HG03469 (cell line): ENCODE results near the gene VPS33B.
"Not testable (repeated sequence)": the region's sequence is repeated elsewhere in the genome, so short reads cannot be mapped to it uniquely, and the experiment has no call there.

ENCODE experiments used
- ATAC-seq: cut with Tn5 transposase; IDR thresholded peaks from one replicate; pipeline ENCODE4 v1.9.1; 2021; ENCODE audit warnings: mild to moderate bottlenecking, moderate library complexity, moderate number of reproducible peaks; ENCODE audit not compliant: unreplicated experiment

Gene VPS33B

DNA sequence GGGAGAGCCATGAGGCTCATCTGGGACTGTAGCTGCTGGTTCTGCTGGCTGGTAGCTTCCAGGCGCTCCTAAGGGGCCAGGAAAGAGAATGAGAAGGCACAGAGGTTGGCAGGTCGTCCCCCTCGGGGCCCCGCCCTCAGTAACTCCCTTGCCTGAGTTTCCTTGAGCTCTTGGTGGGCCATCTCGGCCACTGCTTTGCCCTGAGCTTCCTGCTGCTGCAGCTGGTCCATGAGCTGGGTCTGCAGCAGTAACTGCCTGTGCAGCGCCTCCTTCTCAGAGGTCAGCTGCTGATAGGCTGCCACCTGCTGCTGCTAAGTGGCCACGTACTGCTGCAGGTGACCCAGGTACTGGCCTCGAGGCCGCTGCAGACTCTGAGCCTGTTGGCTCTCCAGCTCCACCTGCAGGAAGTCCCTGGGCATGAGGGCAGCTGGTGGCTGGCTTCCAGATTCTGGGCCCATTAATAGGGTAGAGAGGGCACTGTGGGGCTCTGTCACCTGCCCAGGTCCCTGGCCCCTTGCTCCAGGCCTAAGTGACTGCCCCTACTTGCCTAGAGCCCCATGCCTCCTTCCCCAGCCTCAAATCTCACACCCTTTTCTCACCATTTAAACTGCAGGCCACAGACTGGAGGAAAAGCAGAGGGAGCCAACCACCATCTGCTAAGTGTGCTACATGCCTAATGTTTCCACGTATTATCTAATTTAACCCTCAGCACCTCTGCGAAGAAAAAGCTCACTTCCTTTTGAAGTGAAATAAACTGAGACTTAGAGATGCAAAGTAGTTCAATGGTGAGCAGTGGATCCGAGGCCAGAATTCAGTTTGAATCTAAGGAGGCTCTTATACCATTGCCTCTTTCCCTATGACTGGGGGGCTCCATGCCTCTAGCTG, 10.8 kb upstream of the VPS33B start:
- ATAC-seq, result no peak

DNA sequence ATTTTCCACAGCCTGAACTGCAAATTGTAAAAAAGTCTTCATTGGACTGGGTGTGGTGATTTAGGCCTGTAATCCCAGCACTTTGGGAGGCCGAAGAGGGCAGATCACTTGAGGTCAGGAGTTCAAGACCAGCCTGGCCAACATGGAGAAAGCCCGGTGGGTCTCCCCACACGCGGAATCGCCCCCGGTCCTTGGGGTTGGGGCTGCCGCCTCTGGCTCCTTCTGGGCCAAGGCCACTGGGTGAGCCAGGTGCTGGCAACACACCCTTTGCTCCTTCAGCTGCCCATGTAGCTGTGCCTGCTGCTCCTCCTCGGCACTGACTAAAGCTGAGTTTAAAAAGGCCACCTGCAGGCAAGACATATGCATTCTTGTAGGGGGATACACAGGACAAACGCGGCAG, 9.4 kb upstream of the VPS33B start:
- ATAC-seq, result no peak

DNA sequence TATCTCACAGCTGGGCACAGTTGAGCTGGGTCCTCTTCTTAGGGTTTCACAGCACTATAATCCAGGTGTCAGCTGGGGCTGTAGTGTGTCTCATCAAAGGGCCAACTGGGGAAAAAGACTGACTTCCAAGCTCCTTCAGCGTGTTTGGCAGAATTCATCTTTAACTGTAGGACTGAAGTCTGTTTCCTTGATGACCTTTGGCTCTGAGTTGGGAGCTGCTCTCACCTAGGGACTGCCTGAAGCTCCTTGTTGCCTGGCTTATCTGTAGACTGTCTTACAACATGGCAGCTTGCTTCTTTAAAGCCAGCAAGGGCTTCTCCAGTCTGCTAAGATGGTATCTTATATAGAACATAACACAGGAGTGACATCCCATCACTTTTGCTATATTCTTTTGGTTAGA, 5.3 kb upstream of the VPS33B start:
- no peak for ATAC-seq

DNA sequence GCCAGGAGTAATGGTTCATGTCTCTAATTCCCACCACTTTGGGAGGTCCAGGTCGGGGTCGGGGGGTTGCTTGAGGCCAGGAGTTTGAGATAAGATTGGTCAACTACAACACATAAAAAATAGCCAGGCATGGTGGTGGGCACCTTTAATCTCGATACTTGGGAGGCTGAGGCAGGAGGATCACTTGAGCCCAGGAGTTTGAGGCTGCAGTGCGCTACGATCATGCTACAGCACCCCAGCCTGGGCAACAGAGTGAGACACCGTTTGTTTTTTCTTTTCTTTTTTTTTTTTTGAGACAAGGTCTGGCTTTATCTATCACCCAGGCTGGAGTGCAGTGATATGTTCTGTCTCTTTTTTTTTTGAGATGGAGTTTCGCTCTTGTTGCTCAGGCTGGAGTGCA, 1.3 kb upstream of the VPS33B start:
- ATAC-seq, result no peak

DNA sequence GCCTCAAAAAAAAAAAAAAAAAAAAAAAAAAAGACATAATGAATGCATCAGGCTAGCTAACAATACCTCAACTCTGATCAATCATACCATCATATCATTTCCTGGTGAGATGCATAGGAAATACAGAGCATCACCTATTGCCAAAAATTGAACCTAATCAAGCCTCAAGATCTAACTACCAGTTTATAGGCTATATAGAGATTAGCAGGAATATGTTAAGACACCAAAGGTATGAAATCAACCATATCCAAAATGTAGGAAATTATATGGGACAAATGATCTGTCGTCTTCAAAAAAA, 387 bp upstream of the VPS33B start:
- ATAC-seq, result peak; percentile 5

DNA sequence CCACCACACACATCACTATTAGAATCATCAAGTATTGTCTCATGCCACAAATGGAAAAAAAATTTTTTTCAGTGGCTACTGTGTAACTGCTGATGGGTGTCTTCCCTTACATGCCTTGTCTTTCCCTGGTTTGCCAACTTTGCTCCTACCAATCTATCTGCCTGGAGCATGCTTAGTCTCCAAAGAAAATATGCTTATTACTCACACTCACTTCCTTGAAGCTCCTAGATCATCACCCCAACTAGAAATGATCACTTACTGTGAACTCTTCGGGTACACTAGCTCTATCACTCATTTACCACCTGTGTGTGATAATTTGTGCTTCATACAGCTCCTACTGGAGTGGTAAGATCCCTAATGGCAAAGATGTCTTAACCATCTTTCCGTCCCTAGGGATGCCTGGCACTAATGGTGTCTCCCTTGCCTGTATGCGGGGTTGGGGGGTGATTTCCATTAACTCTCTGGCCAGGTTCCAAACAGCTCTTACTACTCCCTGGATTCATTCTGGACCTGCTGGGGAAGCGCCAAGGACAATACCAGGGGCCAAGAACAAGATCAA, 799 bp downstream of the VPS33B start:
- ATAC-seq, result no peak

DNA sequence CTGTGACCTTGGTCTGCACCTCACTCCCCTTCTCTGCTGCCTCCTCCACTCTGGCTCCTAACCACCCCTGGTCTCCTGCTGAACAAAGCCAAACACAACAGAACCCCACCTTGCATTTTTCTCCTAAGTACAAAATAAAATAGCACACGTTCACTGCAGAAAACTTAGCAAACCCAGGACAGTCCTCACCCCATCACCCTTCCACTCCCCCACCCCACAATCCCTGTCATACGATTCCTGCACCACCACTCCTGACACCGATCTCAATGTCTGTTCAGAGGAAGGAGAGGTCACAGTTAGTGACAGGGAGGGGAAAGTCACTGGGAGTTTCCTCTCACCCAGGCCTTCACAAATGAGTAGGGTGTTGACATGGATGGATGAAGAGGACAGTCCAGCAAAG, 4.2 kb downstream of the VPS33B start:
- no peak for ATAC-seq

DNA sequence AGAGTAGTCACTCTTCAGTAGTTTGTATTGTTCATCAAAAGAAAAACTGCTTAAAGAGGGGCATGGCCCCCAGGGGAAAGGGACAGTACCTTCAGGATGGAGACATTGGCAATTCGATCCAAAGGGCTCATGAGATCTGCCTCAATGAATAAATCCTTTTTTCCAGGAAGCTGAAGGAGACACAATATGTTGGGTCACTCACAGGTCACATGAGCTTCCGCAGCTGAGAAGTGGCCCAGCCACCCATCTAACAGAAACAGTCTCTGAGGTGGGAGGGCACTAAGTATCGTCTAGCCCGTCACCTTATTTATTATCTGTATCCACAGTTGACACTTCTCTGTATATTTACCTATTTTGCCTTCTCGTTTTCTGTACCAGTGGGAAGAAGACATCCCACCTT, 4.7 kb downstream of the VPS33B start:
- no peak for ATAC-seq

DNA sequence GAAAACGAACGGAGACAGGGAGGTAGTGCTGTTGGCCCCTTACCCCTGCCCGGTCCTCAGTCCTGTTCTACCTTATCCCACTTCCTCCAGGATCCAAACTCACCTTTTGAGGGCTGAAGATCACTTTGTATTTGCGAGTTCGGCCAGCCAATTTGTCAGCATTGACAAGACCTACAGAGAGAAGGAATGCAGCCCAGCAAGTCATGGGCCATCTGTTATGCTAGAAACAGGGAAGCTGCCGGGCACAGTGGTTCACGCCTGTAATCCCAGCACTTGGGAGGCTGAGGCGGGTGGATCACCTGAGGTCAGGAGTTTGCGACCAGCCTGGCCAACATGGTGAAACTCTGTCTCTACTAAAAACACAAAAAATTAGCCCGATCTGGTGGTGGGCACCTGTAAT, 8.7 kb downstream of the VPS33B start:
- ATAC-seq, result not testable (repeated sequence)

DNA sequence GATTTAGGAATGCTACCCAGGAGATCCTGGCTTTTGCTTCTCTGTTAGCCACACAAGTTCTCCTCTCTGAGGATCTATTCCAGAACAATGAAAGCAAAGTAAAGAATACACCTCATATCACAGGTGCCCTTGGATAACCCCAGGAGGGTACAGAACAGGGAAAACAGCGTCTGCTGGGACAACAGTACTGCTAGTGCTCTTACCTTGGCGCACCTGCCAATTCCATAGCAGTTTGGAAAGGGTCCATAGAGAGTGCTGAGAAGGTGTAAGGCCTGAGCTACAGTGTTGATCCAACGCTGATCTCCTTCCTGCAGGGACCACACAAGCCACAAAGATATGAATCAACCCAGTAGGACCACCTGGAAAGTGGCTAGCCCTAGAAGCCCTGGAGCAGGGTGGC, 15.1 kb downstream of the VPS33B start:
- no peak for ATAC-seq

DNA sequence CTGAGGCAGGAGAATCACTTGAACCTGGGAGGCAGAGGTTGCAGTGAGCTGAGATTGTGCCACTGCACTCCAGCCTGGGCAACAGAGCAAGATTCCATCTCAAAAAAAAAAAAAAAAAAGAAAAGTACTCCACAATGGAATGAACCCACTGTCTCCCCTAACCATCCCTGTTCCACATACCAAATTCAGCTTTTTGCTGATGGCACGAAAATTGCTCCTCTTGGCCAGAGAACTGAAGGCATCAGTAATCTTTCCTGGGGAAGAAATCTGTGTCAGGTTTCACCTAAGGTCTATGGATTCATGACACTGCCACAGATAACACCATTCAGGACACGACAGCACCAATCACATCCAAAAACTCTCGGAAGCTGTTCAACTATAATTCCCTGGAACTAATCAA, 21.2 kb downstream of the VPS33B start:
- ATAC-seq, result no peak

DNA sequence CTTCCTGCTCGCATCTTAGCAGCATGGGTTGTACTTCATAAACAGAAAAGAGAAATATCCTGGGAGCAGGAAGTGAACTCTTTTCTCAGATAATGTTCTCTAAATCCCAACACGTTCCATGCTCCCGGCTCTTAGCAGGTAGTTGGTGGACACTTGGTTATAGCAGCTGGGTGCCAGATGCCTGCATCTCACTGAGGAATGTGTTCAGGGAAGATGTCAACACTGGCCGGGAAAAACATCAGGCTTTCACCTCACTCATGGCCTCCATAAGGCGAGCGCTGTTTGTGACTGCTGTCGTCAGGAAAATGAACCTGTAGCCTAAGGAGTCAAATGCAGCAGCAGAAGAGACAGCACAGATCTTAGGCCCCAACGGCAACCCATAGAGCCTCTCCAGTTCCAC, 23.7 kb downstream of the VPS33B start:
- ATAC-seq, result no peak

DNA sequence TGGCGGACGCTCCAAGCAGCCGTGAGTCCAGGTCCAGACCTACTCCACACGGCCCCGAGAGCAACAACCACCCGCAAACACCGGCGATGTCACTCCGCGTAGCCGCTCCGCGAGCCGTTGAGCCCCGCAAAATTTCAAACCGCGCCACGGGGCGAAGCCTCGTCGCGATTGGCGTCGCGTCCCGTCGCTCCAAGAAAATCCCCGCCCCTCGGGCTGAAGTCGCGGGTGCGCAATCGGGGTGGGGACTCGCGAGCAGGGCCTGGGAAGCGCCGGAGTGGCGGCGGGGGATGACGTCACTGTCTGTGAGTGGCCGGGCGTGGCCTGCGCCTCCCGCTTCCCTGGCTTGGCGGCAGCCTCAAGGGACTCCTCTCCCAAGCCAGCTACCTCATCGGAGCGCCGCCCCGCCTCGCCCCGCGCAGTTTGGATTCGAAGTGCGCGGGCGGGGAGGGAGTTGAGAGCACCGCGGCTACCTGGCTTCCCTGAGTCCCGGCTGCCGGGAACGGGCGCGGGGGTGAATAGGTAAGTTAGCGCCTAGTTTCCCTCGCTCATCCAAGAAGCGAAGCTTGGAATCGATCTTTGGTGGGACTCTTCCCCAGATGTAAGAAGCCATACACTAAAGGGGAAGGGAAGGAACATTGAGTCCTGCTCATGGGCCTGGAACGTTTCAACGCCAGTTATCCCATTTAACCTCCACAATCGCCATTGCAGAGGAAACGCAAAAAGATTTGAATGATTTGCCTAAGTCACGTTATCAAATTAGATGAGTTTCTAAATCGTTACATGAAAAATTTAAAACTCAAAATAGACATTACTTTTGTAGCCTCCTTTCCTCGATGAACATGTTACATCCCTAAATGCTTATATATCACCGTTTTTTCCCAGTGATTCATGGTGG, 27.7 kb downstream of the VPS33B start, which contains the start of gene PRC1:
Gene PRC1 (minus strand): TSS at position 119 of the 895 bp plus-strand sequence. CDS start 118 bp downstream, at position 1.
- peak; percentile 94 for ATAC-seq

DNA sequence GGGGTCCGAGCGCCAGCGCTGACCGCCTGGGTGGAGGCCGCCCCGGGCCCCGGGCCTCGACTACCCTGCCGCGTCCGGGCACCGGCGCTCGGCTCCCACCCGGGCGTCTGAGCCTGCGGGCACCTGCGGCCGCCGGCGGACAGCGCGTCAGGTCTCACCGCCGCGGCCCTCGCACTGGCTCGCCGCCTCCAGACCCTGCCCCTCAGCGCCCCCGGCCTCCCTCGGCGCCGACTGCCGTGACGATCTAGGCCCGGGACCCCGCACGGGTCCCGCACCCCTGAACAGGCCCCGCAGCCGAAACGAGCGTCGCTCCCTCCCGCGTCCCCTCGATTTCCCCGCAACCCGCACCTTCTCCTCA, 28.4 kb downstream of the VPS33B start:
- peak; percentile 3 for ATAC-seq

DNA sequence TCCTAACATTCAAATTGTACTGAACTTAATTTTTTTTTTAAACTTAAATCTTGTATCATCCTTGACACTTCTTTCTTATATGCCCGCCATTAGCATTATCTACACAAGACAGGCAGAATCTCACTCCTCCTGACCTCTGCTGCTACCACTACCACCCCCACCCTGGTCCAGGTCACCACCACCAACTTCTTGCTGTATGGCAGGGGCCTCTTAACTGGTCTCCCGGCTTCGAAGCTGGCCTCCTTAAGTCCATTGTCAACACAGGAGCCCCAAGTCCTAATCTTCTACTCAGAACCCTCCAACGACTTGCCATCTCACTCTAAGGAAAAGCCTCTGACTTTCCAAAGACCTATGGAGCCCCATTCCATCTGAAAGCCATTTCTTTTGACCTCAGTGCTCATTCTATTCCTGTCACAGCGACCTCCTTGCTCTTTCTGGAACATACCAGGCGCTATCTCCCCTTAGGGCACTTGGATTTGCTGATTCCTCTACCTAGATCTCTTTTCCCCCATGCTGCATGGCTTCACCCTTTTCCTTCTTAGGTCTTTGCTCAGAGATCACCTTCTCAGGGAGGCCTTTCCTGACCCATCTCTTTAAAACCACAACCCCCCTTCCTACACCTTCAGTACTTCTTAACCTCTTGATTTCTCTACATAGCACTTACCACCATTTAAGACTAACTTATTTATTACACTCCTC, 30.7 kb downstream of the VPS33B start:
- ATAC-seq, result no peak

DNA sequence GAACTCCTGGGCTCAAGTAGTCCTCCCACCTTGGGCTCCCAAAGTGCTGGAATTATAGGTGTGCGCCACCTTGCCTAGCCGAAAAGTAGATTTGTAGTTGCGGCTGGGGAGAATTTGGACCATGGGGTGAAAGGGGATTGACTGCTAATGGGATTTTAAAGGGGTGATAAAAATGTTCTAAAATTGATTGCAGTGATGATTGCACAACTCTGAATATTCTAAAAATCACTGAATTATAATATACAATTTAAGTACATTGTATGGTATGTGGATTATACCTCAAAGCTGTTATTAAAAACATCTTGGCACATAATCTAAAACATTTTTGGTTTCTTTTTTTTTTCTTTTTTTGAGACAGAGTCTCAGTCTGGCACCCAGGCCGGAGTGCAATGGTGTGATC, 31.9 kb downstream of the VPS33B start:
- ATAC-seq, result no peak

DNA sequence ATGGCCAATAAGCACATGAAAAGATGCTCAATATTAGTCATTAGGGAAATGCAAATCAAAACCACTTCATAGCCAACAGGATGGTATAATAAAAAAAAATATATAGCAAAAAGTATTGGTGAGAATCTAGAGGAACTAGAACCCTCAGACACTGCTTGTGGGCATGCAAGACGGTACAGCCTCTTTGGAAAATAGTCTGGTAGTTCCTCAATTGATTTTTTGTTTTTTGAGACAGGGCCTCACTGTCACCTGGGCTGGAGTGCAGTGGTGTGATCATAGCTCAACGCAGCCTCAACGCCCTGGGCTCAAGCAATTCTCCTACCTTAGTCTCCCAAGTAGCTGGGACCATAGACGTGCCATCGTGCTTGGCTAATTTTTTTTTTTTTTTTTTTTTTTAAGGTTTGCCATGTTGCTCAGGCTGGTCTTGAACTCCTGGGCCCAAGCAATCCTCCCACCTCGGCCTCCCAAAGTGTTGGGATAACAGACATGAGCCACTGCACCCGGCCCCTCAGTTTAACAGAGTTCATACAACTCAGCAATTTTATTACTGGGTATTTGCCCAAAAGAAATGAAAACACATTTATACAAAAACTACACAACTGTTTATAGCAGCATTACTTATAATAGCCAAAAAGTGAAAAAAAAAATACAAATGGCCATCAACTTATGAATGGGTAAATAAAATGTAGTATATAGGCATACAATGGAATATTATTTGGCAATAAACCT, 33.2 kb downstream of the VPS33B start:
- ATAC-seq, result no peak

DNA sequence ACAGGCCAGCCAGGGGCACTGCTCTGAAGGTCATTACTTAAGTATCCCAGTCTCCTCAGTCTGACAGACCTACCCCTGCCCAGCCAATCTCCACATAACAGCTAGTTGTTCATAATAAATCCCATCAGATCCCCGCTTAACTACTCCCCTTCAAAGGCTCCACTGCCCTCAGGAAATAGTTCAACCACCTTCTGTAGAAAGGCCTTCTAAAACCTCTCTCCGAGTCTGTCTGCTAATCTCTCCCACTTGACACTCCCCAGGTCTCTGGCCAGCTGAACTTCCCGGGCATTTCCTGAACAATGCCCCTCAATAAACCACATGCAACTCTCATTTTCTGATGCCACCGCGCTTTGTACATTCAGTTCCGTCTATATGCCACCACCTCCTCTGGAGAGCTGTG, 34.1 kb downstream of the VPS33B start:
- ATAC-seq, result no peak

DNA sequence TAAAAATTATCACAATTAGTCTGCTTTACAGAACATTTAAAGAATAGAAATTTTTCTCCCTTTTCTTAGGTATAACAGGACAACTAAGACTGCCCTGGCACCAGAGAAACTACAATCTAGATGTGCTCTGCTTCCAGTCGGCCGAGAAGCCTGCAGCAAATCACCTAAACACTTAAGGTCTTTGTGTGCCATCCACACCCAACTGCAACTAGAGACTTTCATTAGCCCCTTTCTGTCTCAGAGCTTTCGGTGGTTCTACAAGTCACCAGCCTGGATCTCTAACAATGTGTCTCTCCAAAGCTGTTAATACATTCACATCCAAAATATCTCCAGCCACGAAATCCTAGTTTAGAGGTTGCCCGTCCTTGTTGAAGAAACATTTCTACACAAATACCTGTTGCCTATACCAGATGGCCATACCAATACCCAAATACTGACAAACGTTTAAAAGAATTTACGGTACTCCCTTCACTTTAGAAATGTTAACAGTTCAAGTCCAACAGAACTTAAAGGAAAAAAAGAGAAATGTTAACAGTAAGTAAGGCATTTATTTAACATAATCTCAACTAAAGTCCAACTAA, 34.7 kb downstream of the VPS33B start:
- ATAC-seq, result no peak
